ENCODE results near the gene GRIN2A.

Gene GRIN2A

GRCh38 chr16:10076037-10076436 lies 106.2 kb downstream of the GRIN2A start:
- Histone ChIP-seq H3K27me3 (replicated peaks; ENCODE audit: insufficient read depth, low read length) (no peaks in the 10 kb centered on the region), H3K27ac (ENCODE audit: low read length) (no peak overlapping the region), H3K4me1 (ENCODE audit: low read length) (no peaks in the 10 kb centered on the region), H4K20me1 (ENCODE audit: insufficient read depth, low read length) (no peaks in the 10 kb centered on the region), H2AFZ (ENCODE audit: low read length) (no peak overlapping the region), H3K9ac (ENCODE audit: low read length) (no peak overlapping the region), H3K4me2 (ENCODE audit: low read depth, low read length) (no peak overlapping the region), H3K79me2 (ENCODE audit: low read length) (no peaks in the 10 kb centered on the region), H3K9me2 (replicated peaks; ENCODE audit: insufficient read depth, low read length) (no peaks in the 10 kb centered on the region), H3K36me3 (replicated peaks; ENCODE audit: insufficient read depth, low read length) (no peaks in the 10 kb centered on the region), H3K4me3 (ENCODE audit: low read length) (no peak overlapping the region), H3F3A (ENCODE audit: insufficient read depth, low read length) (no peaks in the 10 kb centered on the region), H3K9me3 (replicated peaks; ENCODE audit: insufficient read depth, low read length) (no peaks in the 10 kb centered on the region)
- TF ChIP-seq EZH2phosphoT487 (IDR thresholded peaks at IDR 0.05; ENCODE audit: low read length) (no peak), EZH2 (optimal IDR thresholded peaks at IDR 0.05; ENCODE audit: low read depth, low read length) (no peak), CTCF (IDR thresholded peaks at IDR 0.05; ENCODE audit: low read length) (no peak)
- no peak for DNase-seq

GRCh38 chr16:10070591-10070990 lies 111.6 kb downstream of the GRIN2A start:
- Histone ChIP-seq H3K4me1 (ENCODE audit: low read length) (no peaks in the 10 kb centered on the region), H2AFZ (ENCODE audit: low read length) (no peak overlapping the region), H3K79me2 (ENCODE audit: low read length) (no peaks in the 10 kb centered on the region), H3K27ac (ENCODE audit: low read length) (no peak overlapping the region), H4K20me1 (ENCODE audit: insufficient read depth, low read length) (no peaks in the 10 kb centered on the region), H3K36me3 (replicated peaks; ENCODE audit: insufficient read depth, low read length) (no peaks in the 10 kb centered on the region), H3K4me2 (ENCODE audit: low read depth, low read length) (no peak overlapping the region), H3K9me2 (replicated peaks; ENCODE audit: insufficient read depth, low read length) (no peaks in the 10 kb centered on the region), H3K27me3 (replicated peaks; ENCODE audit: insufficient read depth, low read length) (no peaks in the 10 kb centered on the region), H3K4me3 (ENCODE audit: low read length) (no peak overlapping the region), H3K9ac (ENCODE audit: low read length) (no peak overlapping the region), H3K9me3 (replicated peaks; ENCODE audit: insufficient read depth, low read length) (no peaks in the 10 kb centered on the region), H3F3A (ENCODE audit: insufficient read depth, low read length) (no peaks in the 10 kb centered on the region)
- no peak for DNase-seq
- TF ChIP-seq CTCF (IDR thresholded peaks at IDR 0.05; ENCODE audit: low read length) (no peak), EZH2phosphoT487 (IDR thresholded peaks at IDR 0.05; ENCODE audit: low read length) (no peak), EZH2 (optimal IDR thresholded peaks at IDR 0.05; ENCODE audit: low read depth, low read length) (no peak)

- no peaks in the 10 kb centered on the region for H3K9me2 ChIP-seq (replicated peaks; ENCODE audit: insufficient read depth, low read length)
- H3K9me3 ChIP-seq (replicated peaks; ENCODE audit: insufficient read depth, low read length) = no peaks in the 10 kb centered on the region
- no peaks in the 10 kb centered on the region for H3K4me1 ChIP-seq (ENCODE audit: low read length)
- H3F3A ChIP-seq (ENCODE audit: insufficient read depth, low read length) = no peaks in the 10 kb centered on the region
- no peaks in the 10 kb centered on the region for H3K79me2 ChIP-seq (ENCODE audit: low read length)
- no peaks in the 10 kb centered on the region for H3K36me3 ChIP-seq (replicated peaks; ENCODE audit: insufficient read depth, low read length)
- H4K20me1 ChIP-seq (ENCODE audit: insufficient read depth, low read length) = no peaks in the 10 kb centered on the region
- no peak overlapping the region for H3K4me2 ChIP-seq (ENCODE audit: low read depth, low read length)
- no peak for DNase-seq
- H3K27ac ChIP-seq (ENCODE audit: low read length) = no peak overlapping the region
- no peaks in the 10 kb centered on the region for H3K27me3 ChIP-seq (replicated peaks; ENCODE audit: insufficient read depth, low read length)
- H3K9ac ChIP-seq (ENCODE audit: low read length) = no peak overlapping the region
- H3K4me3 ChIP-seq (ENCODE audit: low read length) = no peak overlapping the region
- no peak for TF ChIP-seq CTCF (IDR thresholded peaks at IDR 0.05; ENCODE audit: low read length)
- no peak for TF ChIP-seq EZH2 (optimal IDR thresholded peaks at IDR 0.05; ENCODE audit: low read depth, low read length)
- no peak overlapping the region for H2AFZ ChIP-seq (ENCODE audit: low read length)
Measured at GRCh38 chr16:10069374-10069773, 112.9 kb downstream of the GRIN2A start.
